ENCODE results near the gene CNTN4.

The CNTN4 gene

GRCh38 chr3:2741516-2741915 is 642.9 kb downstream of the CNTN4 start:
- TF ChIP-seq CTCF (IDR thresholded peaks at IDR 0.05; ENCODE audit: borderline replicate concordance, extremely low read depth, low read length, poor library complexity, severe bottlenecking) (no peak), EZH2 (IDR thresholded peaks at IDR 0.05; ENCODE audit: borderline replicate concordance, low read depth, low read length, severe bottlenecking) (no peak)
- Histone ChIP-seq H3K4me2 (ENCODE audit: insufficient read depth, low read length) (no peak overlapping the region), H3K4me1 (ENCODE audit: insufficient read depth, low read length) (no peaks in the 10 kb centered on the region), H3K4me3 (ENCODE audit: low read depth in 1 of 2, low read length in 2 of 2) (no peak overlapping the region), H3K27ac (ENCODE audit: low read length) (no peak overlapping the region), H4K20me1 (ENCODE audit: insufficient read depth, low read length) (no peaks in the 10 kb centered on the region), H3K9me3 (ENCODE audit: insufficient read depth, low read length, severe bottlenecking) (no peaks in the 10 kb centered on the region), H2AFZ (ENCODE audit: low read depth, low read length) (no peak overlapping the region), H3K9ac (ENCODE audit: low read depth, low read length) (no peak overlapping the region), H3K79me2 (ENCODE audit: insufficient read depth, low read length) (no peaks in the 10 kb centered on the region), H3K27me3 (ENCODE audit: insufficient read depth, low read length, poor library complexity) (no peaks in the 10 kb centered on the region), H3K36me3 (ENCODE audit: insufficient read depth, low read length) (no peaks in the 10 kb centered on the region)
- DNase-seq = no peak
- ATAC-seq (ENCODE audit: insufficient read depth, low read depth) = no peak

- no peak for TF ChIP-seq EZH2 (IDR thresholded peaks at IDR 0.05; ENCODE audit: borderline replicate concordance, low read depth, low read length, severe bottlenecking)
- TF ChIP-seq CTCF (IDR thresholded peaks at IDR 0.05; ENCODE audit: borderline replicate concordance, extremely low read depth, low read length, poor library complexity, severe bottlenecking) = no peak
- no peaks in the 10 kb centered on the region for H4K20me1 ChIP-seq (ENCODE audit: insufficient read depth, low read length)
- H3K4me3 ChIP-seq (ENCODE audit: low read depth in 1 of 2, low read length in 2 of 2) = no peak overlapping the region
- H2AFZ ChIP-seq (ENCODE audit: low read depth, low read length) = no peak overlapping the region
- H3K4me1 ChIP-seq (ENCODE audit: insufficient read depth, low read length) = no peaks in the 10 kb centered on the region
- no peaks in the 10 kb centered on the region for H3K27me3 ChIP-seq (ENCODE audit: insufficient read depth, low read length, poor library complexity)
- ATAC-seq (ENCODE audit: insufficient read depth, low read depth) (no peak), DNase-seq (no peak)
- no peaks in the 10 kb centered on the region for H3K36me3 ChIP-seq (ENCODE audit: insufficient read depth, low read length)
- H3K27ac ChIP-seq (ENCODE audit: low read length) = no peak overlapping the region
- no peak overlapping the region for H3K9ac ChIP-seq (ENCODE audit: low read depth, low read length)
- no peak overlapping the region for H3K4me2 ChIP-seq (ENCODE audit: insufficient read depth, low read length)
- H3K9me3 ChIP-seq (ENCODE audit: insufficient read depth, low read length, severe bottlenecking) = no peaks in the 10 kb centered on the region
- H3K79me2 ChIP-seq (ENCODE audit: insufficient read depth, low read length) = no peaks in the 10 kb centered on the region
Measured at GRCh38 chr3:2765002-2765579, 666.4 kb downstream of the CNTN4 start.

- TF ChIP-seq EZH2 (IDR thresholded peaks at IDR 0.05; ENCODE audit: borderline replicate concordance, low read depth, low read length, severe bottlenecking) (no peak), CTCF (IDR thresholded peaks at IDR 0.05; ENCODE audit: borderline replicate concordance, extremely low read depth, low read length, poor library complexity, severe bottlenecking) (no peak)
- ATAC-seq (ENCODE audit: insufficient read depth, low read depth) (no peak), DNase-seq (no peak)
- no peaks in the 10 kb centered on the region for H3K4me1 ChIP-seq (ENCODE audit: insufficient read depth, low read length)
- no peaks in the 10 kb centered on the region for H3K36me3 ChIP-seq (ENCODE audit: insufficient read depth, low read length)
- no peaks in the 10 kb centered on the region for H3K79me2 ChIP-seq (ENCODE audit: insufficient read depth, low read length)
- no peaks in the 10 kb centered on the region for H3K27me3 ChIP-seq (ENCODE audit: insufficient read depth, low read length, poor library complexity)
- H4K20me1 ChIP-seq (ENCODE audit: insufficient read depth, low read length) = no peaks in the 10 kb centered on the region
- no peak overlapping the region for H3K4me2 ChIP-seq (ENCODE audit: insufficient read depth, low read length)
- no peak overlapping the region for H3K27ac ChIP-seq (ENCODE audit: low read length)
- H3K9ac ChIP-seq (ENCODE audit: low read depth, low read length) = no peak overlapping the region
- no peak overlapping the region for H2AFZ ChIP-seq (ENCODE audit: low read depth, low read length)
- H3K4me3 ChIP-seq (ENCODE audit: low read depth in 1 of 2, low read length in 2 of 2) = no peak overlapping the region
- no peaks in the 10 kb centered on the region for H3K9me3 ChIP-seq (ENCODE audit: insufficient read depth, low read length, severe bottlenecking)
Measured at GRCh38 chr3:2770451-2770850, 671.8 kb downstream of the CNTN4 start.

GRCh38 chr3:2771193-2771592 is 672.5 kb downstream of the CNTN4 start:
- H3K4me3 ChIP-seq (ENCODE audit: low read depth in 1 of 2, low read length in 2 of 2) = no peak overlapping the region
- H3K4me1 ChIP-seq (ENCODE audit: insufficient read depth, low read length) = no peaks in the 10 kb centered on the region
- no peaks in the 10 kb centered on the region for H3K79me2 ChIP-seq (ENCODE audit: insufficient read depth, low read length)
- ATAC-seq (ENCODE audit: insufficient read depth, low read depth) = no peak
- no peak overlapping the region for H3K4me2 ChIP-seq (ENCODE audit: insufficient read depth, low read length)
- no peaks in the 10 kb centered on the region for H4K20me1 ChIP-seq (ENCODE audit: insufficient read depth, low read length)
- H3K27me3 ChIP-seq (ENCODE audit: insufficient read depth, low read length, poor library complexity) = no peaks in the 10 kb centered on the region
- H3K36me3 ChIP-seq (ENCODE audit: insufficient read depth, low read length) = no peaks in the 10 kb centered on the region
- no peak overlapping the region for H3K27ac ChIP-seq (ENCODE audit: low read length)
- no peak for DNase-seq
- H2AFZ ChIP-seq (ENCODE audit: low read depth, low read length) = no peak overlapping the region
- H3K9me3 ChIP-seq (ENCODE audit: insufficient read depth, low read length, severe bottlenecking) = no peaks in the 10 kb centered on the region
- TF ChIP-seq EZH2 (IDR thresholded peaks at IDR 0.05; ENCODE audit: borderline replicate concordance, low read depth, low read length, severe bottlenecking) (no peak), CTCF (IDR thresholded peaks at IDR 0.05; ENCODE audit: borderline replicate concordance, extremely low read depth, low read length, poor library complexity, severe bottlenecking) (no peak)
- no peak overlapping the region for H3K9ac ChIP-seq (ENCODE audit: low read depth, low read length)

Measured in DND-41 (cell line).